AG09309 (cell line): Measurements from ENCODE around the gene AMER3.

Experiments used
- DNase-seq: peaks from one replicate; pipeline ENCODE4 v3.0.0-alpha.2; 2010; ENCODE audit warnings: low read depth
- H3K4me3 ChIP-seq: 2 replicates; pipeline ENCODE4 v1.5.1; 2011; ENCODE audit warnings: mild to moderate bottlenecking, low read depth, low read length, moderate library complexity; ENCODE audit not compliant: control insufficient read depth
- TF ChIP-seq, protein P1 (sequence below): IDR thresholded peaks from 2 replicates; pipeline ENCODE4 v1.5.1; 2011; ENCODE audit warnings: mild to moderate bottlenecking, low read depth, low read length, inconsistent platforms; ENCODE audit not compliant: insufficient read depth, control insufficient read depth; ENCODE audit errors: missing control alignments

The AMER3 gene

DNA sequence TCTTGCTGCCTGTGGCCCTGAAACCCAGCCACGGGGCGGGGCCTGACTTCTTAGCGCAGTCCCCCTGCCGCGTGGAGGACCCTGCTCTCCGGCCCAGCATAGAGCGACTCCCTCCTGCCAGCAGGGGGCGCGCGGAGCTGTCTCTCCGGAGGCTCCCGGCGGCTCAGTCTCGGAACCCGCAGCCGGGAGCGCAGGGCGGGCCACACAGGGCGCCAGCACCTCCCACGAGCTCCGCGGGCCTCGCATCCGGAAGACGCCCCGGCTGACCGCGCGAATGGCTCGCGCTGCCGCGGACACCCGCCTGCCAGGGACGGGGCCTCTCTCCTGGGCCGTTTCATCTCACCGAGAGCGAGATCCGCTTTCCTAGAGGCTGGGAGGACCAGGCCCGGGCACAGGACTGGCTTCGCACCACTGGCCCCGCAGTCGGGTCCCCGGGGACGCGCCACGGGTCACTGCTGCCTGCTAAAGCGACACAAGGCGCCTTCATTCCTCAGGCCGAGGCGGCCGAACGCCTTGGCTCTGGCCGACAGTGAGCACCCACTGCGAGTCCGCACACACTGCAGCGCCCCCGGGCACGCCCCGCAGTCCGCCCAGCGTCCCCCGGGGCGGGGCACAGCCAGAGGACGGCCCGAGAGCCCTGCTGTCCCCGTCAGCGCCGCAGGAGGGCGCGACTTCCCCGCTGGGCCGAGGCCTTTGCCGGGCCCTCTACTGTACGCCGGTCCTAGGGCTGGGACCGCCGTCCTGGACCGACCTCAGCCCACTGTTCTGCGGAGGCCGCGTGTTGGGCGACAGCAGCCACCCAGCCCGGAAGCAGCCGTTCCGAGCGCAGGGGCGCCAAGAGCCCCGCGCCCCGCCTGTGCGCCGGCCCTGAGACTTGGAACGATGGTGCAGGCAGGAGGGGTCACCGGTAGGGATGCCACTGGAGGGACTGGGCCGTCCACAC, 42.4 kb downstream of the AMER3 start:
- peak overlapping the region; percentile 58 for H3K4me3 ChIP-seq
- DNase-seq, result peak; percentile 27
- TF ChIP-seq, protein P1, sequence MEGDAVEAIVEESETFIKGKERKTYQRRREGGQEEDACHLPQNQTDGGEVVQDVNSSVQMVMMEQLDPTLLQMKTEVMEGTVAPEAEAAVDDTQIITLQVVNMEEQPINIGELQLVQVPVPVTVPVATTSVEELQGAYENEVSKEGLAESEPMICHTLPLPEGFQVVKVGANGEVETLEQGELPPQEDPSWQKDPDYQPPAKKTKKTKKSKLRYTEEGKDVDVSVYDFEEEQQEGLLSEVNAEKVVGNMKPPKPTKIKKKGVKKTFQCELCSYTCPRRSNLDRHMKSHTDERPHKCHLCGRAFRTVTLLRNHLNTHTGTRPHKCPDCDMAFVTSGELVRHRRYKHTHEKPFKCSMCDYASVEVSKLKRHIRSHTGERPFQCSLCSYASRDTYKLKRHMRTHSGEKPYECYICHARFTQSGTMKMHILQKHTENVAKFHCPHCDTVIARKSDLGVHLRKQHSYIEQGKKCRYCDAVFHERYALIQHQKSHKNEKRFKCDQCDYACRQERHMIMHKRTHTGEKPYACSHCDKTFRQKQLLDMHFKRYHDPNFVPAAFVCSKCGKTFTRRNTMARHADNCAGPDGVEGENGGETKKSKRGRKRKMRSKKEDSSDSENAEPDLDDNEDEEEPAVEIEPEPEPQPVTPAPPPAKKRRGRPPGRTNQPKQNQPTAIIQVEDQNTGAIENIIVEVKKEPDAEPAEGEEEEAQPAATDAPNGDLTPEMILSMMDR, result peak; percentile 90

DNA sequence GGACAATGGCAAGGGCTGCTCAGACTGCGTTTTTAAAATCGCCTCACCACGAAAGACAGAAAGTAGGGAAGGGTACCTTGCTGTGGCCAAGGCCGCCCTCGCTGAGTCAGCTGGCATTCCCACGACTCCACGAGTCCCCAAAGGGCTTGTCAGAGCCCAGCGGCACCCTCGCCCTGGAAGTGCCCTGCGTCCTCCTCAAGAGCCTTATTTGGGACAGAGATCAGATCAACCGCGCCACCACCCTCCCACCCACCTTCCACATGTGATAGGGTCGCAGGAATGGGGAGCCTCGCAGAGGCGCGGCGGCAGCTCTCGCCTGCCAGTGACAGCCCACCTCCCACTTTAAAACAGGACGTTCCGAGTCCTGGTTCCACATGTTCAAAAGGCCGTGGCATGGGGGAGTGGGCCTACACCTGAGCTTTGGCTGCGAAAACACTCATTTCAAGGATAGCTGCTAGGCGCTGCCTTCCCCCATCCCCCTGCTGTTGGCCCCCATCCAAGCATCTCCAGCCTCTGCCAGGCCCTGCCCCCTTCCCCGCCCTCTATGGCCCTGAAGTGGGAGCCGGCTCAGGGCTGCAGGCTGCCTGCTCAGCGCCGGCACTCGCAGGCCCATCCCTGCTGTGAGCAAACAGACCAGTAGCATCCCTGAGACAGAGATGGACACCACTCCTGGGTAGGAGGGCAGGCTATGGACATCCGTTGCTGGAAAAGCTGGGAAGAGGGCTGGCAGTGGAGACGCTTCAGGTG, 43.3 kb downstream of the AMER3 start:
- DNase-seq, result no peak

DNA sequence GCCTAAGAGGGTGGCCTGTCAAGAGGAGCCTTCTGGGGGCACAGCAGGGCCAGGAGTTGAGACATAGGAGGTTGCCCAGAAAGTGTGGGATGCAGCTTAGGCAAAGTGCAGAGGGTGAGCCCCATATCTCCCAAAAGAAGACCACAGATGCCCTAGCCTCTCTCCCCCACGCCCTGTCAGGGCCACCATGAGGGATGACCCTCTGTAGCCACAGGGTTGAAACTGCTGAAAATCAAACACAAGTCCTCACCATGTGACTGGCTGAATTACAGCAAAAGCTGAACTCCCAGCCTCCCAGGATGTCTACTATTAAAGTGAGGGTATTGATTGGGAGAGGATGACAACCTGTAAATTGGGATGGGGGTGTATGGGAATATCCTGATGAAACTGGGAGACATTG, 44.0 kb downstream of the AMER3 start:
- TF ChIP-seq, protein P1, result no peak
- H3K4me3 ChIP-seq, result no peak overlapping the region
- no peak for DNase-seq

More for the DNA sequence above, 43.3 kb downstream of the AMER3 start:
- TF ChIP-seq, protein P1, result no peak
- H3K4me3 ChIP-seq, result peak overlapping the region; percentile 58

DNA sequence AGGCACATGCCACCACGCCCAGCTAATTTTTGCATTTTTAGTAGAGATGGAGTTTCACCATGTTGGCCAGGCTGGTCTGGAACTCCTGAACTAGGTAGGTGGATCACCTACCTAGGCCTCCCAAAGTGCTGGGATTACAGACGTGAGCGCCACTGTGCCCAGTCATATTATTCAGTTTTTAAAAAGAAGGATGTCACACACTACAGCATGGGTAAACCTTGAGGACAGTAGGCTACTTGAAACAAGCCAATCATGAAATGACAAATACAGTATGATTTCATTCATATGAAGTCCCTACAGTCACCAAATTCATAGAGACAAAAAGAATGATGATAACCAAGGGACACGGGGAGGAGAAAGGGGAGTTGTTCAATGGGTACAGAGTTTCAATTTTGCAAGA, 50.3 kb downstream of the AMER3 start:
- H3K4me3 ChIP-seq, result no peak overlapping the region
- TF ChIP-seq, protein P1, result no peak
- no peak for DNase-seq

DNA sequence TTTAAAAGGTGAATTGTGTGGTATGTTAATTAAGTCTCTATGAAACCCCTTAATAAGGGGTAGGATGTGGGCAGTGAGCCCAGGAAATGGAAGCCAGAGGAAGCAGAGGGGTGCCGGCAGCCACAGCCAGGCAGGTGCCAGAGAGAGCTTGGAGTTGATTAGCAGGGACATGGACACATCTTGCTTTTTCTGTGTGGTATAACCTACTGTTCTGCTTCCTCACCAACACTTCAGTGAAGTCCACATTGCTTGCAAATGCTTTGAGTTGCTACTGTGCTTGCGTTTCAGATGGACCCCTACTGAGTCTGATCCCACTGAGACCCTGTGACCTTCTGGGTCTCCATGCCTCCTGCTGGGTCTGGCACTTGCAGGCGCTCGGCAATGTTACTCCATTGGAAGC, 51.0 kb downstream of the AMER3 start:
- H3K4me3 ChIP-seq, result no peak overlapping the region
- TF ChIP-seq, protein P1, result no peak
- DNase-seq, result no peak

DNA sequence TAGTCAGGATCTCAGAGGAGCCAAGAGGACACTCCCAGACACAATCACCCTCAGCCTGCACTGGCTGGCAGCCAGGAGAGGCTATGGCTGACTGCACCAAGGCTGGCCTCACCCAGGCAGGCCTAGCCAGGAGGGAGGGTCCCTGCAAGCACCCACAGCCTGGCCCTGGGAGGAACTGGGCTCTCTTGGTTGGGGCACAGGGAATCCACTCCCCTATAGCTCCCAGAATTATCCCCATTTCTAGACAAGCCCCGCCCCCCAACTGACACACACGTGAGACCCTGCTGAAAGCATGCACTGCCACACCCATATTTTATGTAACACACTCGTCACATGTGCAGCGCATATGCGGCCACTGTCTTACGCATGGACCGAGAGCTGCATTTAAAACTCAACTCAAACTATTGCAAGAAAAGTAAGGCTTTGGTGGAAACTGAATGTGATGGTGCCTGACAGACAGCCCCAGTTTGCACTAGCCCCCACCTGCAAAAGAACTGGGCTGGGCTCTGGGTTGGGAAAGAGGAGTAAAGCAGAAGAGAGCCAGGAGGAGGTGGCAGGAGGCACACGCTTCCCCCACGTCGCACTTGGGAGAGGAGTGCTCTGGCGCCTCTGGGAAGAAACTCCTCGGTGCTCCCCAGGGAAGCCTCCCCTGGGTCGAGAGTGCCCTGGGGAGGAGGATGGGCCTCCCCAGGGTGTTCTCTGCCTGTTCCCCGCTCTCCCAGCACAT, 52.5 kb downstream of the AMER3 start:
- H3K4me3 ChIP-seq, result no peak overlapping the region
- TF ChIP-seq, protein P1, result no peak
- DNase-seq, result no peak
